HepG2 (cell line): Measurements from ENCODE around the gene MPC1. TPM values are rescaled to one million over a fixed set of nuclear protein-coding genes. Genes with fewer than 3 reads are reported as not detected.

Experiments used
- CENPBD1 ChIP-seq: sonication (generic); formaldehyde crosslinking; IDR thresholded peaks from 2 replicates; pipeline ENCODE4 v1.8.0; 2022; ENCODE audit warnings: missing genetic modification reagents, low read depth, mild to moderate bottlenecking, borderline replicate concordance
- GTF3A ChIP-seq: sonication (generic); formaldehyde crosslinking; conservative IDR thresholded peaks from 2 replicates; pipeline ENCODE4 v1.4.0; 2020; ENCODE audit warnings: mild to moderate bottlenecking, missing genetic modification reagents
- HNRNPL ChIP-seq: fragments of 200-400 bp; formaldehyde crosslinking; IDR thresholded peaks from 2 replicates; pipeline ENCODE4 v1.6.1; 2017; ENCODE audit warnings: mild to moderate bottlenecking, low read depth, low read length
- JDP2 ChIP-seq: sonication (generic); formaldehyde crosslinking; IDR thresholded peaks from 2 replicates; pipeline ENCODE4 v1.8.1; 2022; ENCODE audit warnings: missing genetic modification reagents, borderline replicate concordance
- KDM6A ChIP-seq: IDR thresholded peaks from 2 replicates; pipeline ENCODE4 v1.6.1; 2016; ENCODE audit warnings: low read depth
- MAZ ChIP-seq, 2 experiments: sonication (generic) in 1 of 2; formaldehyde crosslinking in 1 of 2; IDR thresholded peaks; 2 replicates each; pipeline versions ENCODE4 v1.5.0 to v1.6.1; 2012 to 2020; ENCODE audit warnings: low read depth in 2 of 2, mild to moderate bottlenecking in 2 of 2, borderline replicate concordance in 1 of 2, improper control_type of control experiment in 1 of 2, low read length in 1 of 2, missing genetic modification reagents in 1 of 2, moderate library complexity in 1 of 2
- NKX3-1 ChIP-seq: sonication (generic); formaldehyde crosslinking; IDR thresholded peaks from 2 replicates; pipeline ENCODE4 v1.5.0; 2020; ENCODE audit warnings: missing genetic modification reagents
- RERE ChIP-seq: IDR thresholded peaks from 2 replicates; pipeline ENCODE4 v1.6.1; 2016; ENCODE audit warnings: low read depth, missing genetic modification reagents, missing compliant biosample characterization
- TEAD2 ChIP-seq: sonication (generic); formaldehyde crosslinking; IDR thresholded peaks from 2 replicates; pipeline ENCODE4 v1.9.0; 2021; ENCODE audit warnings: missing genetic modification reagents
- USF2 ChIP-seq, 2 experiments: sonication (generic) in 1 of 2; formaldehyde crosslinking in 1 of 2; IDR thresholded peaks; 2 replicates each; pipeline versions ENCODE4 v1.5.1 to v1.6.1; 2011 to 2020; ENCODE audit warnings: borderline replicate concordance in 1 of 2, low read depth in 1 of 2, low read length in 1 of 2, mild to moderate bottlenecking in 1 of 2, missing genetic modification reagents in 1 of 2, moderate library complexity in 1 of 2
- ZFP1 ChIP-seq: IDR thresholded peaks from 2 replicates; pipeline ENCODE4 v1.6.1; 2016
- polyA plus RNA-seq, 8 experiments: library from polyadenylated mRNA; depleted of rRNA in 3 of 8; stranded (reverse) in 7 of 8; unstranded in 1 of 8; fragments of >200 nt; fragmentation: Illumina TruSeq in 4 of 8; extraction: Trizol in 4 of 8; gene quantifications; 2 replicates each; pipeline versions ENCODE4 v1.2.1 to v1.2.3, GENCODE V29; 2011 to 2016; ENCODE audit warnings: low read depth in 4 of 8, missing spikeins in 1 of 8, mixed read lengths in 1 of 8; ENCODE audit not compliant: insufficient read depth in 1 of 8
- total RNA-seq, 5 experiments: library from RNA; depleted of rRNA; stranded (reverse); fragments of >200 nt; fragmentation: Illumina TruSeq; extraction: Trizol; gene quantifications; 2 replicates each; pipeline ENCODE4 v1.2.3, GENCODE V29; 2016; ENCODE audit warnings: low read depth in 1 of 5
- TF ChIP-seq, protein P1 (sequence below): IDR thresholded peaks from 2 replicates; pipeline ENCODE4 v1.6.1; 2016; ENCODE audit warnings: missing compliant biosample characterization, missing genetic modification reagents, borderline replicate concordance
- TF ChIP-seq, protein P2 (sequence below): sonication (generic); formaldehyde crosslinking; IDR thresholded peaks from 2 replicates; pipeline ENCODE4 v1.8.0; 2022; ENCODE audit warnings: missing genetic modification reagents, mild to moderate bottlenecking, moderate library complexity, borderline replicate concordance
- TF ChIP-seq, protein P3 (sequence below): sonication (generic); formaldehyde crosslinking; IDR thresholded peaks from 2 replicates; pipeline ENCODE4 v1.9.0; 2022; ENCODE audit warnings: low read depth, missing genetic modification reagents

MPC1 gene
- total and polyA plus RNA-seq, 2 of the 13 experiments (the other 11 are each of a cell fraction or from before 2014, with no cell fraction given) = 189 to 214 TPM

- TF ChIP-seq ZFP1 = peak; percentile 96
- TF ChIP-seq CENPBD1 = no peak
- TF ChIP-seq RERE (CRISPR knock-in tag) = peak; percentile 88
- TF ChIP-seq, protein P1, sequence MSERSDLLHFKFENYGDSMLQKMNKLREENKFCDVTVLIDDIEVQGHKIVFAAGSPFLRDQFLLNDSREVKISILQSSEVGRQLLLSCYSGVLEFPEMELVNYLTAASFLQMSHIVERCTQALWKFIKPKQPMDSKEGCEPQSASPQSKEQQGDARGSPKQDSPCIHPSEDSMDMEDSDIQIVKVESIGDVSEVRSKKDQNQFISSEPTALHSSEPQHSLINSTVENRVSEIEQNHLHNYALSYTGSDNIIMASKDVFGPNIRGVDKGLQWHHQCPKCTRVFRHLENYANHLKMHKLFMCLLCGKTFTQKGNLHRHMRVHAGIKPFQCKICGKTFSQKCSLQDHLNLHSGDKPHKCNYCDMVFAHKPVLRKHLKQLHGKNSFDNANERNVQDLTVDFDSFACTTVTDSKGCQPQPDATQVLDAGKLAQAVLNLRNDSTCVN (CRISPR knock-in tag) = peak; percentile 87
- TF ChIP-seq, protein P2, sequence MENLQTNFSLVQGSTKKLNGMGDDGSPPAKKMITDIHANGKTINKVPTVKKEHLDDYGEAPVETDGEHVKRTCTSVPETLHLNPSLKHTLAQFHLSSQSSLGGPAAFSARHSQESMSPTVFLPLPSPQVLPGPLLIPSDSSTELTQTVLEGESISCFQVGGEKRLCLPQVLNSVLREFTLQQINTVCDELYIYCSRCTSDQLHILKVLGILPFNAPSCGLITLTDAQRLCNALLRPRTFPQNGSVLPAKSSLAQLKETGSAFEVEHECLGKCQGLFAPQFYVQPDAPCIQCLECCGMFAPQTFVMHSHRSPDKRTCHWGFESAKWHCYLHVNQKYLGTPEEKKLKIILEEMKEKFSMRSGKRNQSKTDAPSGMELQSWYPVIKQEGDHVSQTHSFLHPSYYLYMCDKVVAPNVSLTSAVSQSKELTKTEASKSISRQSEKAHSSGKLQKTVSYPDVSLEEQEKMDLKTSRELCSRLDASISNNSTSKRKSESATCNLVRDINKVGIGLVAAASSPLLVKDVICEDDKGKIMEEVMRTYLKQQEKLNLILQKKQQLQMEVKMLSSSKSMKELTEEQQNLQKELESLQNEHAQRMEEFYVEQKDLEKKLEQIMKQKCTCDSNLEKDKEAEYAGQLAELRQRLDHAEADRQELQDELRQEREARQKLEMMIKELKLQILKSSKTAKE = peak; percentile 98
- TF ChIP-seq, protein P3, sequence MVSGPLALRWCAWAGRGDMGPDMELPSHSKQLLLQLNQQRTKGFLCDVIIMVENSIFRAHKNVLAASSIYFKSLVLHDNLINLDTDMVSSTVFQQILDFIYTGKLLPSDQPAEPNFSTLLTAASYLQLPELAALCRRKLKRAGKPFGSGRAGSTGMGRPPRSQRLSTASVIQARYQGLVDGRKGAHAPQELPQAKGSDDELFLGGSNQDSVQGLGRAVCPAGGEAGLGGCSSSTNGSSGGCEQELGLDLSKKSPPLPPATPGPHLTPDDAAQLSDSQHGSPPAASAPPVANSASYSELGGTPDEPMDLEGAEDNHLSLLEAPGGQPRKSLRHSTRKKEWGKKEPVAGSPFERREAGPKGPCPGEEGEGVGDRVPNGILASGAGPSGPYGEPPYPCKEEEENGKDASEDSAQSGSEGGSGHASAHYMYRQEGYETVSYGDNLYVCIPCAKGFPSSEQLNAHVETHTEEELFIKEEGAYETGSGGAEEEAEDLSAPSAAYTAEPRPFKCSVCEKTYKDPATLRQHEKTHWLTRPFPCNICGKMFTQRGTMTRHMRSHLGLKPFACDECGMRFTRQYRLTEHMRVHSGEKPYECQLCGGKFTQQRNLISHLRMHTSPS (CRISPR knock-in tag) = peak; percentile 90
- no peak for TF ChIP-seq GTF3A (CRISPR knock-in tag)
- TF ChIP-seq USF2 (IDR thresholded peaks at IDR 0.05; ENCODE audit: low read depth, low read length) = 0 out of 2 replicates have a peak, but pooled peaks have one; percentile 14
- no peak for TF ChIP-seq USF2 (CRISPR knock-in tag; IDR thresholded peaks at IDR 0.05; ENCODE audit: borderline replicate concordance)
- peak; percentile 88 for TF ChIP-seq KDM6A (CRISPR knock-in tag)
- peak; percentile 82 for TF ChIP-seq JDP2
- TF ChIP-seq MAZ (IDR thresholded peaks at IDR 0.05; ENCODE audit: borderline replicate concordance, low read depth, low read length) = peak; percentile 60; the same call in 1 of the 2 replicates
- TF ChIP-seq MAZ (CRISPR knock-in tag; IDR thresholded peaks at IDR 0.05; ENCODE audit: low read depth) = peak; percentile 54; the same call in 1 of the 2 replicates
- peak; percentile 96 for TF ChIP-seq TEAD2
- 0 out of 2 replicates have a peak, but pooled peaks have one; percentile 46 for TF ChIP-seq HNRNPL
- peak; percentile 93 for TF ChIP-seq NKX3-1 (CRISPR knock-in tag)
Measured at GRCh38 chr6:166361077-166361429, 21.7 kb downstream of the MPC1 start (continued).
